GM12801 (cell line): Measurements from ENCODE around the gene LMO7.

Experiments
- TF ChIP-seq, protein P1 (sequence below): IDR thresholded peaks from one replicate; pipeline ENCODE4 v1.5.1; 2011; ENCODE audit warnings: control low read depth; ENCODE audit not compliant: insufficient read length; ENCODE audit errors: extremely low read depth

The LMO7 gene

DNA sequence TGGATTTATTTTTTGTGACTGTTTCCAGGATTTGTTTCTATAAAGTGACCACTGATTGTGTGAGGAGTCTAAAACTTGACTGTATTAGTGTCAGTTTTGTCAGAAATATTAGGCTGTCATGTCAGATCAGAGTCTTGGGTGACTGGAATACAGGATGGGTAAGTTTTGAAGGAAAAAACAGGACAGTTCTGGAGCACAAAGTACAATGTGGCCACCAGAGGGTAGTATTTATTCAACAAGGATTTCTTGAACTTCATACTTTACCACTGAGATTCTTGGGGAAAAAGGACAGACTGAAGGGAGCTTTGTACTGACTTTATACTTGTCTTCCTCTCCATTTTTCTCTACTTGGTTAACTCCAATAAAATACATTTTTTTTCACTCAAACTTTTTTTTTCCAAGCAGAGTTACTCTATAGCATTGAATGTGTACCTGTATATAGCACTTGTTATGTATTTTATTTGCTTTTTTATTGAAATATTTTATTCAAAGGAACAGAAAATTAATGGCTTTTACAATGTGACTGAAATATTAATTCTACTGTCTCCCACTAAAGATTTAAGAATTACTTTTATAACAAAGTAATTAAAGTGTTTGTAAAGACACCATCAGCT, 51.1 kb downstream of the LMO7 start:
- TF ChIP-seq, protein P1, sequence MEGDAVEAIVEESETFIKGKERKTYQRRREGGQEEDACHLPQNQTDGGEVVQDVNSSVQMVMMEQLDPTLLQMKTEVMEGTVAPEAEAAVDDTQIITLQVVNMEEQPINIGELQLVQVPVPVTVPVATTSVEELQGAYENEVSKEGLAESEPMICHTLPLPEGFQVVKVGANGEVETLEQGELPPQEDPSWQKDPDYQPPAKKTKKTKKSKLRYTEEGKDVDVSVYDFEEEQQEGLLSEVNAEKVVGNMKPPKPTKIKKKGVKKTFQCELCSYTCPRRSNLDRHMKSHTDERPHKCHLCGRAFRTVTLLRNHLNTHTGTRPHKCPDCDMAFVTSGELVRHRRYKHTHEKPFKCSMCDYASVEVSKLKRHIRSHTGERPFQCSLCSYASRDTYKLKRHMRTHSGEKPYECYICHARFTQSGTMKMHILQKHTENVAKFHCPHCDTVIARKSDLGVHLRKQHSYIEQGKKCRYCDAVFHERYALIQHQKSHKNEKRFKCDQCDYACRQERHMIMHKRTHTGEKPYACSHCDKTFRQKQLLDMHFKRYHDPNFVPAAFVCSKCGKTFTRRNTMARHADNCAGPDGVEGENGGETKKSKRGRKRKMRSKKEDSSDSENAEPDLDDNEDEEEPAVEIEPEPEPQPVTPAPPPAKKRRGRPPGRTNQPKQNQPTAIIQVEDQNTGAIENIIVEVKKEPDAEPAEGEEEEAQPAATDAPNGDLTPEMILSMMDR: no peak

DNA sequence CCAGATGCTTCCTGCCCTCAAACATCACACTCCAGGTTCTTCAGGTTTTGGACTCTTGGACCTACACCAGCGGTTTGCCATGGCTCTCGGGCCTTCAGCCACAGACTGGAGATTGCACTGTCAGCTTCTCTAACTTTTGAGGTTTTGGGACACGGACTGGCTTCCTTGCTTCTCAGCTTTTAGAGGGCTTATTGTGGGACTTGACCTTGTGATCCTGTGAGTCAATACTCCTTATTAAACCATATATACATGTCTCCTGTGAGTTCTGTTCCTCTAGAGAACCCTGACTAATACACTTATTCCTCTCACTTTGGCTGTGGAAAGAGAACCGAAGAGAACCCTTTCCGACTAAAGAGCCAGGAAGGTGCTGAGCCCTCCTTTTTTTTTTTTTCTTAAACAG, 53.6 kb downstream of the LMO7 start:
- TF ChIP-seq, protein P1: no peak

DNA sequence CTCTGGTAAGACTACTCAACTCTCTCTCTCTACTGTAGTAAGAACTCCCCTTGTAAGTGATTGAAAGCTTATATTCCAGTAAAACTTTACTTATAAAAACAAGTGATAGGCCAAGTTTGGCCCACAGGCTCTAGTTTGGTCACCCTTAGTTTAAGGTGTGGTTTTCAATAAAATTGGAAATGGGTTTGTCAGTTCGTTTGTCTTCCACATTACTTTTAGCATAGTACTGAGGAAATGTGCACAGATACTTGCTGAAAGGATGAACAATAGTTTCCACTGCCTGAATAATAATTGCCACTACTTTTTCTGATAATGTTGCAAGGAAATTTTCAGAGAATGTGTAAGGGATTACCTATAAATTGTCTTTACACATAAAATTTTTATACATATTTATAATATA, 54.5 kb downstream of the LMO7 start:
- TF ChIP-seq, protein P1: no peak

DNA sequence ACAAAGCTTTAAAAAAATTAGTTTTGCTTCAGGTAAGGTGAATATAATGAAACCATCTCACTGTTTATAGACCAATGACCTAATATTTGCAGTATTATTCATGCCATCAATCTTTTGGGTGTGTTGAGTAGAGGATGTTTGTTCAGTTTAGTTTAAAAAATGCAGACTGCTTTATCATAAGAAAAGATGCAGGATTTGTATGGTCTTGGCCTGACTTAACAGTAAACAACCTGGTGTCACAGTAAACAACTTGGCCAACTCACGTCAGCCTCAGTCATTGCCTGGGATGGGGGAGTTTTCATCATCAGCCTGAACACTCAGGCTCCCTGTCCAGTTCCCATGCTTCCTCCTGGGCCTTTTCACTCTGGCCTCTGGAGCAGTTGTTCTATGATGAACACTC, 55.1 kb downstream of the LMO7 start:
- TF ChIP-seq, protein P1: no peak

DNA sequence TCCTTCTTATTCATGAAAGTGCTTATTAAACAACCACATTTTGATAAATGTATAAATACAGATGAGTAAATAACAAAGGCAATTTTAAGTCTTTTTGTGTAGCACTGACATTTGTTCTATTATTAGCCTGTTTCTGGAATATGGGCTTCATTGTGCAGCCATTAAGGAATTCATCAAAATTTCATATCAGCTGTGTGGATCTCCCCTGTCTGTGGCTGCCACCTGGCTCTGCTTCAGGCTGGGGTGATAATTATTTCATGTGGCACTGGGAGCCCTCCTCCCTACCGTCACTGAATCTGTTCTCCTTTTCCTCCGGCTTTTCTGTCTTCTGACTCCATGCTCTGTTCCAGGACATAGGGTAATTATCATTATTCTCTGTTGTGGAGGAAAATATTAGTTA, 57.1 kb downstream of the LMO7 start:
- TF ChIP-seq, protein P1: no peak

DNA sequence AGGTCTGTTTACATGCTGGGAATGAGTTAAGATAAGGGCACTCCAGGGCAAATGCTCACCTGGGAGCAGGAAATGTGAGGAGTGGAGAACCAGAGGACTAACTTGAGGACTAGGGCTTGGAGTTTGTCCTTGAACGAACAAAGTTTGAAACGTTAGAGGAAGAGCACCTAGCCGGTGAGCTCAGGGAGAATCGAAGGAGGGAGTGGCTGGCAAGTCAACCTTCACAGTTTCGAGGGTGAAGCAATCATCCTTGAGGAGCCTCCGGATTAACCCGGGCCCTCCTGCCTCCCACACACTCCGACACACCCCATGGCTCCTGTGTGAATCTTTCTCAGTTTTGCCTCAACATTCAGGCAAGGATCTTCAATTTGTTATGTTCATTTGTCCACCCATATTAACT, 58.6 kb downstream of the LMO7 start:
- TF ChIP-seq, protein P1: no peak

DNA sequence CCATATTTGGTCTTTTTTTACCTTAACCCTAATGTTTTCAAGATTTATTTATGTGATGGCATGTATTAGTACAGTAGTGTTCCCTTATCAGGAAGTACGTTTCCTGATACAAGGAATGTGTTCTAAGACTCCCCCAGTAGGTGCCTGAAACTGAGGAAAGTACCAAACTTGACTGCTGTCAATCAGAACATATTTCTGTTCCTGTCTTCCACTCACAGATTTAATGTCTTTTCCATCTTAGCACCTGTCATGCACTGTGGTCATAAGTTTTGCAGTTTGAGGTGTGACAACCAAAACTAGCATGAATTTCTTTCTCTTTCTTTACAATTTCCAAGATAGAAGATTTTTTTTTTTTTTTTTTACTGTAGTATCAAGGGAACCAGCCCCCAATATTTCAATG, 62.9 kb downstream of the LMO7 start:
- TF ChIP-seq, protein P1: no peak
